ENCODE results near the gene STK31. TPM values are rescaled to one million over a fixed set of nuclear protein-coding genes. Genes with fewer than 3 reads are reported as not detected.

The STK31 gene
- total and polyA plus RNA-seq, 2 donors (not counting 3 experiments of a cell fraction or from before 2014, with no cell fraction given): 0.44 TPM; not detected in 1

DNA sequence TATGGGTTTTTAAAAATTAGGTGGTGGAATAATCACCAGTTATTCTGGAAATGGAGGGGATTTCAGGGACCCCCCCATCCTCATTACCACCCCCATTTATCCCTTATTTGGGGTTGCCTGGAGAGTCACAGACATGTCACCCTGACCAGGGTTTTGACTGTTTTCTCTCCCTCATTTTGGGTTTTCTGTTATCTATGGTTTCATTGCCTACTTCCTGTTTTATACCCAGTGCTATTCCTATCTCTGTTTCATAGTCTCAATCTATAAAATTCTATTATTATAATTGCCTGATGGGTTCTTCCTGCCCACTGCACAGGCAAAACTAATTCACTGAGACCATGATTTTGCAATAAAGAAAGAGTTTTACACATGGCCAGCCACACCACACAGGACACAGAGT is 45.9 kb upstream of the STK31 start:
- Histone ChIP-seq H3K9ac (replicated peaks; ENCODE audit: extremely low read depth, insufficient read depth, low read length) (no peak overlapping the region), H3K27me3 (ENCODE audit: control insufficient read depth in 2 of 2, insufficient read depth in 2 of 2, low read length in 2 of 2) (peaks cover 0 to 3% of the 10 kb centered on the region in 2 experiments), H3K9me3 (replicated peaks; ENCODE audit: control insufficient read depth, insufficient read depth, low read length) (no peaks in the 10 kb centered on the region), H3K4me1 (ENCODE audit: control insufficient read depth, extremely low read depth, insufficient read depth, low read length) (no peaks in the 10 kb centered on the region), H3K27ac (ENCODE audit: insufficient read depth, low read depth, low read length) (no peak overlapping the region), H3K9me1 (replicated peaks; ENCODE audit: control insufficient read depth, extremely low read depth, insufficient read depth, low read length) (no peaks in the 10 kb centered on the region), H3K79me2 (ENCODE audit: control insufficient read depth, insufficient read depth, low read length) (no peaks in the 10 kb centered on the region), H3K4me2 (ENCODE audit: insufficient read depth, low read length) (no peak overlapping the region), H3K4me3 (replicated peaks in 1 of 3; ENCODE audit: insufficient read depth in 1 of 3, low read depth in 1 of 3, low read length in 3 of 3) (no peak overlapping the region), H2AFZ (ENCODE audit: low read depth, low read length) (no peak overlapping the region), H4K20me1 (replicated peaks; ENCODE audit: control insufficient read depth, extremely low read depth, insufficient read depth, low read length) (no peaks in the 10 kb centered on the region), H3K36me3 (ENCODE audit: control insufficient read depth in 2 of 2, extremely low read depth in 1 of 2, insufficient read depth in 2 of 2, low read length in 2 of 2) (no peaks in the 10 kb centered on the region)
- FAIRE-seq (no peak), DNase-seq (ENCODE audit: low read depth, low spot score) (no peak)
- TF ChIP-seq JUN (IDR thresholded peaks at IDR 0.05; ENCODE audit: borderline replicate concordance, insufficient read depth, insufficient read length, low read depth) (no peak), POLR2A (IDR thresholded peaks at IDR 0.05; ENCODE audit: low read depth, low read length) (no peak)
- dilution Hi-C loops (cut with MboI; ENCODE audit: extremely low pct_ligation_motif_present, low sequenced_read_pairs): no loop called here
- intact Hi-C loops (cut with micrococcal nuclease): no loop called here
- ChIA-PET POLR2A (no interaction called here), CTCF (no interaction called here)
- no TSS peak for BruUV-seq (replicated peaks)

DNA sequence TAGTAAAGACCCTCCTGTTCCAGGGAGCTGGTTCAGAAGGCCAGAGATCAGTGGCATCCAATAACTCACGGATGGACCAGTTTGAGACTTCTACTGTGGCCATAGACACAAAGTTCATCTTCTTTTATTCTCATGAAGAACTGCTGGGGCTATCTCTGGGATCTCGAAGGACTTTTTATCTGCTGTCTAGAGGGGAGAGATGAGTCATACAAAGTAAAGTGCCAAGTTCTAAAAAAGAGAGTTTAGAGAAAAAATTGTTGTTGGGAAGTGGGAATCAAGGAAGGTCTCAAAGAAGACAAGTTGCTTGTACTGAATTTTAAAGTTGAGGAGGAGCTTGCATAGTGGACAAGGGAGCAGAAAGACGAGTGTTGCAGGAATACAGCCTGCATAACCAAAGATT is 38.0 kb upstream of the STK31 start:
- BruUV-seq (replicated peaks): no TSS peak
- Histone ChIP-seq H3K4me3 (replicated peaks in 1 of 3; ENCODE audit: insufficient read depth in 1 of 3, low read depth in 1 of 3, low read length in 3 of 3) (no peak overlapping the region), H2AFZ (ENCODE audit: low read depth, low read length) (no peak overlapping the region), H4K20me1 (replicated peaks; ENCODE audit: control insufficient read depth, extremely low read depth, insufficient read depth, low read length) (no peaks in the 10 kb centered on the region), H3K9ac (replicated peaks; ENCODE audit: extremely low read depth, insufficient read depth, low read length) (no peak overlapping the region), H3K9me3 (replicated peaks; ENCODE audit: control insufficient read depth, insufficient read depth, low read length) (no peaks in the 10 kb centered on the region), H3K4me1 (ENCODE audit: control insufficient read depth, extremely low read depth, insufficient read depth, low read length) (no peaks in the 10 kb centered on the region), H3K4me2 (ENCODE audit: insufficient read depth, low read length) (no peak overlapping the region), H3K27ac (ENCODE audit: insufficient read depth, low read depth, low read length) (no peak overlapping the region), H3K9me1 (replicated peaks; ENCODE audit: control insufficient read depth, extremely low read depth, insufficient read depth, low read length) (no peaks in the 10 kb centered on the region), H3K79me2 (ENCODE audit: control insufficient read depth, insufficient read depth, low read length) (no peaks in the 10 kb centered on the region), H3K27me3 (ENCODE audit: control insufficient read depth in 2 of 2, insufficient read depth in 2 of 2, low read length in 2 of 2) (peaks cover 3 to 13% of the 10 kb centered on the region in 2 experiments), H3K36me3 (ENCODE audit: control insufficient read depth in 2 of 2, extremely low read depth in 1 of 2, insufficient read depth in 2 of 2, low read length in 2 of 2) (no peaks in the 10 kb centered on the region)
- intact Hi-C loops (cut with micrococcal nuclease) (no loop called here), dilution Hi-C loops (cut with MboI; ENCODE audit: extremely low pct_ligation_motif_present, low sequenced_read_pairs) (no loop called here)
- CTCF ChIA-PET: interaction anchor here (0.6 to 1.0 kb wide), 2 partner anchors 12 to 25 kb away, joined by 3 read pairs; no protein-coding TSS in a partner anchor
- POLR2A ChIA-PET: no interaction called here
- FAIRE-seq (no peak), DNase-seq (ENCODE audit: low read depth, low spot score) (no peak)
- TF ChIP-seq JUN (IDR thresholded peaks at IDR 0.05; ENCODE audit: borderline replicate concordance, insufficient read depth, insufficient read length, low read depth) (no peak), POLR2A (IDR thresholded peaks at IDR 0.05; ENCODE audit: low read depth, low read length) (no peak), MYC (IDR thresholded peaks at IDR 0.05; ENCODE audit: low read depth, low read length) (no peak), GATA2 (IDR thresholded peaks at IDR 0.05; ENCODE audit: insufficient read depth, insufficient read length, low read depth, low read length) (no peak), POLR2AphosphoS5 (IDR thresholded peaks at IDR 0.05; ENCODE audit: insufficient read depth, low read depth, low read length) (no peak), EZH2 (IDR thresholded peaks at IDR 0.05; ENCODE audit: borderline replicate concordance, low read depth, low read length, severe bottlenecking) (no peak), FOS (IDR thresholded peaks at IDR 0.05; ENCODE audit: borderline replicate concordance, insufficient read depth, low read length) (no peak)
- TF ChIP-seq, protein P1, sequence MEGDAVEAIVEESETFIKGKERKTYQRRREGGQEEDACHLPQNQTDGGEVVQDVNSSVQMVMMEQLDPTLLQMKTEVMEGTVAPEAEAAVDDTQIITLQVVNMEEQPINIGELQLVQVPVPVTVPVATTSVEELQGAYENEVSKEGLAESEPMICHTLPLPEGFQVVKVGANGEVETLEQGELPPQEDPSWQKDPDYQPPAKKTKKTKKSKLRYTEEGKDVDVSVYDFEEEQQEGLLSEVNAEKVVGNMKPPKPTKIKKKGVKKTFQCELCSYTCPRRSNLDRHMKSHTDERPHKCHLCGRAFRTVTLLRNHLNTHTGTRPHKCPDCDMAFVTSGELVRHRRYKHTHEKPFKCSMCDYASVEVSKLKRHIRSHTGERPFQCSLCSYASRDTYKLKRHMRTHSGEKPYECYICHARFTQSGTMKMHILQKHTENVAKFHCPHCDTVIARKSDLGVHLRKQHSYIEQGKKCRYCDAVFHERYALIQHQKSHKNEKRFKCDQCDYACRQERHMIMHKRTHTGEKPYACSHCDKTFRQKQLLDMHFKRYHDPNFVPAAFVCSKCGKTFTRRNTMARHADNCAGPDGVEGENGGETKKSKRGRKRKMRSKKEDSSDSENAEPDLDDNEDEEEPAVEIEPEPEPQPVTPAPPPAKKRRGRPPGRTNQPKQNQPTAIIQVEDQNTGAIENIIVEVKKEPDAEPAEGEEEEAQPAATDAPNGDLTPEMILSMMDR (IDR thresholded peaks at IDR 0.05; ENCODE audit: extremely low read depth in 1 of 2, insufficient read depth in 1 of 2, low read depth in 1 of 2, low read length in 2 of 2): no peak
- TF ChIP-seq, protein P2, sequence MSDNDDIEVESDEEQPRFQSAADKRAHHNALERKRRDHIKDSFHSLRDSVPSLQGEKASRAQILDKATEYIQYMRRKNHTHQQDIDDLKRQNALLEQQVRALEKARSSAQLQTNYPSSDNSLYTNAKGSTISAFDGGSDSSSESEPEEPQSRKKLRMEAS (IDR thresholded peaks at IDR 0.05; ENCODE audit: insufficient read depth, insufficient read length): no peak
